ENCODE measurements around the gene CLBA1.

The CLBA1 gene

GRCh38 chr14:104968541-104969401 is 16.8 kb upstream of the CLBA1 start:
- no peak for DNase-seq (ENCODE audit: low read depth)

- no peak for DNase-seq (ENCODE audit: low read depth)
Measured at GRCh38 chr14:104969741-104970230, 15.8 kb upstream of the CLBA1 start.

GRCh38 chr14:104970231-104971068 is 15.1 kb upstream of the CLBA1 start:
- DNase-seq (ENCODE audit: low read depth), result no peak

- no peak for DNase-seq (ENCODE audit: low read depth)
Measured at GRCh38 chr14:104971447-104972240, 13.9 kb upstream of the CLBA1 start.

GRCh38 chr14:104972301-104973134 is 13.1 kb upstream of the CLBA1 start:
- no peak for DNase-seq (ENCODE audit: low read depth)

- no peak for DNase-seq (ENCODE audit: low read depth)
Measured at GRCh38 chr14:104973135-104973384, 12.5 kb upstream of the CLBA1 start.

- no peak for DNase-seq (ENCODE audit: low read depth)
Measured at GRCh38 chr14:104973385-104974145, 12.0 kb upstream of the CLBA1 start.

GRCh38 chr14:104974146-104974541 is 11.4 kb upstream of the CLBA1 start:
- no peak for DNase-seq (ENCODE audit: low read depth)

- no peak for DNase-seq (ENCODE audit: low read depth)
Measured at GRCh38 chr14:104974665-104975390, 10.8 kb upstream of the CLBA1 start.

- DNase-seq (ENCODE audit: low read depth), result no peak
Measured at GRCh38 chr14:104975481-104976197, 9.9 kb upstream of the CLBA1 start.

- peak; percentile 80 for DNase-seq (ENCODE audit: low read depth)
Measured at GRCh38 chr14:104976198-104977007, 9.2 kb upstream of the CLBA1 start.

GRCh38 chr14:104977008-104977680 is 8.4 kb upstream of the CLBA1 start:
- DNase-seq (ENCODE audit: low read depth), result no peak

- DNase-seq (ENCODE audit: low read depth), result no peak
Measured at GRCh38 chr14:104977681-104978653, 7.6 kb upstream of the CLBA1 start, which contains the start of gene AHNAK2. Gene AHNAK2 (minus strand): TSS chr14:104978374. CDS start chr14:104978237, 137 bp downstream.

- DNase-seq (ENCODE audit: low read depth), result no peak
Measured at GRCh38 chr14:104978746-104979691, 6.6 kb upstream of the CLBA1 start.

Measured in activated gamma-delta T cell treated with anti-CD3 and anti-CD28 coated beads, Interleukin-2, amount 50 U/mL, for 16 hours (primary cell).